CD4-positive, alpha-beta memory T cell (primary cell): ENCODE data around the gene EIF4E. TPM values are rescaled to one million over a fixed set of nuclear protein-coding genes. Genes with fewer than 3 reads are reported as not detected.
A peak's percentile ranks its signal among the peaks of the same experiment; 100 is the strongest.

Experiments used
- CTCF ChIA-PET: fragments of 350-600 bp; sonication (Branson Sonifier 250); formaldehyde crosslinking; loops from one replicate; lab custom pipeline; 2021; ENCODE audit warnings: inconsistent platforms; ENCODE audit not compliant: partially characterized antibody; lab: Charles Lee
- POLR2A ChIA-PET: fragments of 350-600 bp; sonication (Branson Sonifier 250); formaldehyde crosslinking; loops from one replicate; lab custom pipeline; 2021; ENCODE audit not compliant: partially characterized antibody; lab: Charles Lee
- DNase-seq, 5 donors: peaks; one replicate each; pipeline versions ENCODE4 v3.0.0 to v3.0.0-alpha.2; 2020 to 2022; ENCODE audit warnings: mixed read lengths in 1 of 5
- H3K27ac ChIP-seq: one replicate; pipeline ENCODE4 v1.7.0; 2013; ENCODE audit warnings: low read depth, low read length
- H3K27me3 ChIP-seq: 2 replicates; pipeline ENCODE4 v1.7.0; 2013; ENCODE audit warnings: mild to moderate bottlenecking, low read length, moderate library complexity; ENCODE audit not compliant: insufficient read depth
- H3K36me3 ChIP-seq: 2 replicates; pipeline ENCODE4 v1.7.0; 2013; ENCODE audit warnings: mild to moderate bottlenecking, low read length, moderate library complexity; ENCODE audit not compliant: insufficient read depth
- H3K4me1 ChIP-seq: 2 replicates; pipeline ENCODE4 v1.7.0; 2013; ENCODE audit warnings: mild to moderate bottlenecking, low read length, moderate library complexity; ENCODE audit not compliant: insufficient read depth
- H3K4me3 ChIP-seq, 2 donors: one replicate each; pipeline ENCODE4 v1.7.0; 2013; ENCODE audit warnings: low read length in 2 of 2, mild to moderate bottlenecking in 1 of 2
- H3K9me3 ChIP-seq, 2 donors: one replicate each; pipeline ENCODE4 v1.7.0; 2013; ENCODE audit warnings: low read length in 2 of 2, control low read depth in 1 of 2; ENCODE audit not compliant: control insufficient read depth in 1 of 2
- H3K27ac Mint-ChIP-seq, 7 donors: one replicate each; pipeline ENCODE4 v1.8.0; 2020 to 2021; ENCODE audit warnings: mixed read lengths in 7 of 7, mild to moderate bottlenecking in 6 of 7, inconsistent platforms in 3 of 7, moderate library complexity in 3 of 7
- H3K27me3 Mint-ChIP-seq, 2 donors: one replicate each; pipeline ENCODE4 v1.8.0; 2020 to 2021; ENCODE audit warnings: mixed read lengths in 2 of 2
- H3K36me3 Mint-ChIP-seq, 2 donors: one replicate each; pipeline ENCODE4 v1.8.0; 2020 to 2021; ENCODE audit warnings: mixed read lengths in 2 of 2, inconsistent platforms in 1 of 2, mild to moderate bottlenecking in 1 of 2
- H3K4me1 Mint-ChIP-seq, 4 donors: one replicate each; pipeline ENCODE4 v1.8.0; 2020 to 2021; ENCODE audit warnings: mixed read lengths in 4 of 4, mild to moderate bottlenecking in 1 of 4
- H3K4me3 Mint-ChIP-seq, 8 donors: one replicate each; pipeline ENCODE4 v1.8.0; 2020 to 2021; ENCODE audit warnings: mixed read lengths in 8 of 8, mild to moderate bottlenecking in 7 of 8, moderate library complexity in 6 of 8, inconsistent platforms in 3 of 8
- H3K9me3 Mint-ChIP-seq, 8 donors: one replicate each; pipeline ENCODE4 v1.8.0; 2020 to 2021; ENCODE audit warnings: mixed read lengths in 8 of 8, mild to moderate bottlenecking in 5 of 8, inconsistent platforms in 3 of 8, moderate library complexity in 1 of 8
- intact Hi-C: fragments of 100-400 bp; cut with micrococcal nuclease; formaldehyde crosslinking; loops from one replicate; pipeline ENCODE4 v1.15.1; 2023
- polyA plus RNA-seq, 2 donors: library from polyadenylated mRNA; unstranded; fragments of 300-500 nt; fragmentation: Illumina TruSeq; gene quantifications; one replicate each; pipeline ENCODE4 v1.2.3, GENCODE V29; 2021
- total RNA-seq, 2 experiments: library from RNA; stranded (reverse); gene quantifications; one replicate each; pipeline ENCODE4 v1.2.3, GENCODE V29; 2021

The EIF4E gene
- 10 to 100 TPM; 58.2 to 62.5 TPM for total RNA-seq
- polyA plus RNA-seq = 10 to 100 TPM; 71.0 to 93.3 TPM

GRCh38 chr4:98928505-98929340 is at the start of gene EIF4E:
TSS of gene EIF4E (minus strand) at chr4:98929133. CDS start at chr4:98929112, 21 bp downstream.
- ChIA-PET POLR2A (interaction anchor here (0.6 to 3.2 kb wide), 24 partner anchors 8 to 1023 kb away, joined by 3 to 57 read pairs (median 5); partner anchors contain the start of genes ADH5, METAP1, RAP1GDS1 and STPG2), CTCF (interaction anchor here (0.7 to 5.0 kb wide), 19 partner anchors 8 to 1019 kb away, joined by 3 to 38 read pairs (median 4); partner anchors contain the start of genes METAP1 and STPG2)
- H3K4me1 Mint-ChIP-seq = peaks cover 17 to 58% (median 30%) of the 10 kb centered on the region in 4 donors
- peaks cover 0 to 8% (median 0%) of the 10 kb centered on the region in 8 donors for H3K9me3 Mint-ChIP-seq
- H3K4me1 ChIP-seq = peaks cover 33% of the 10 kb centered on the region
- H3K27me3 ChIP-seq = no peaks in the 10 kb centered on the region
- peaks cover 0 to 2% of the 10 kb centered on the region in 2 donors for H3K27me3 Mint-ChIP-seq
- intact Hi-C loops = loop anchor here (1.0 to 5.0 kb wide), 11 partner anchors 67 to 1022 kb away; partner anchors contain the start of genes ADH5, DAPP1, H2AZ1 and LAMTOR3
- peak within 1 kb of the TSS; percentile 92 to 100 (median 98) for H3K4me3 Mint-ChIP-seq
- H3K36me3 ChIP-seq = peaks cover 5% of the 10 kb centered on the region
- H3K36me3 Mint-ChIP-seq = peaks cover 4 to 29% of the 10 kb centered on the region in 2 donors
- peak within 1 kb of the TSS; percentile 66 to 97 for H3K4me3 ChIP-seq
- peak; percentile 97 to 99 (median 98) for DNase-seq
- H3K27ac Mint-ChIP-seq = peak within 1 kb of the TSS; percentile 94 to 99 (median 98)
- no peaks in the 10 kb centered on the region for H3K9me3 ChIP-seq
- peak within 1 kb of the TSS; percentile 82 for H3K27ac ChIP-seq

GRCh38 chr4:98977557-98977956 is 48.6 kb upstream of the EIF4E start:
- Histone ChIP-seq H3K4me1 (no peaks in the 10 kb centered on the region), H3K36me3 (no peaks in the 10 kb centered on the region), H3K27me3 (no peaks in the 10 kb centered on the region), H3K9me3 (no peaks in the 10 kb centered on the region), H3K4me3 (no peak overlapping the region), H3K27ac (no peak overlapping the region)
- Mint-ChIP-seq H3K9me3 (peaks cover 0 to 1% (median 0%) of the 10 kb centered on the region in 8 donors), H3K27me3 (peaks cover 6 to 11% of the 10 kb centered on the region in 2 donors), H3K27ac (no peak overlapping the region), H3K36me3 (no peaks in the 10 kb centered on the region), H3K4me1 (no peaks in the 10 kb centered on the region), H3K4me3 (no peak overlapping the region)
- intact Hi-C loops = no loop called here
- CTCF ChIA-PET = no interaction called here
- POLR2A ChIA-PET = no interaction called here
- DNase-seq = no peak

GRCh38 chr4:98976716-98977115 is 47.8 kb upstream of the EIF4E start:
- Histone ChIP-seq H3K27me3 (no peaks in the 10 kb centered on the region), H3K4me3 (no peak overlapping the region), H3K4me1 (no peaks in the 10 kb centered on the region), H3K27ac (no peak overlapping the region), H3K36me3 (no peaks in the 10 kb centered on the region), H3K9me3 (no peaks in the 10 kb centered on the region)
- DNase-seq = no peak
- Mint-ChIP-seq H3K27ac (no peak overlapping the region), H3K4me1 (no peaks in the 10 kb centered on the region), H3K36me3 (no peaks in the 10 kb centered on the region), H3K4me3 (no peak overlapping the region), H3K9me3 (peaks cover 0 to 1% (median 0%) of the 10 kb centered on the region in 8 donors), H3K27me3 (peaks cover 5 to 11% of the 10 kb centered on the region in 2 donors)
- CTCF ChIA-PET = no interaction called here
- intact Hi-C loops = no loop called here
- POLR2A ChIA-PET = no interaction called here

- no peak overlapping the region for H3K27ac ChIP-seq
- Mint-ChIP-seq H3K9me3 (no peaks in the 10 kb centered on the region), H3K36me3 (no peaks in the 10 kb centered on the region), H3K27ac (no peak overlapping the region), H3K4me1 (no peaks in the 10 kb centered on the region), H3K27me3 (peaks cover 2 to 5% of the 10 kb centered on the region in 2 donors), H3K4me3 (no peak overlapping the region)
- intact Hi-C loops = no loop called here
- H3K36me3 ChIP-seq = no peaks in the 10 kb centered on the region
- no peaks in the 10 kb centered on the region for H3K4me1 ChIP-seq
- ChIA-PET CTCF (no interaction called here), POLR2A (no interaction called here)
- no peak for DNase-seq
- no peaks in the 10 kb centered on the region for H3K27me3 ChIP-seq
- no peak overlapping the region for H3K4me3 ChIP-seq
- no peaks in the 10 kb centered on the region for H3K9me3 ChIP-seq
Observed at GRCh38 chr4:98969878-98970785, 41.2 kb upstream of the EIF4E start.

GRCh38 chr4:98967786-98968329 is 38.9 kb upstream of the EIF4E start:
- Mint-ChIP-seq H3K36me3 (peaks cover 0 to 3% of the 10 kb centered on the region in 2 donors), H3K4me1 (no peaks in the 10 kb centered on the region), H3K27ac (no peak overlapping the region), H3K9me3 (no peaks in the 10 kb centered on the region), H3K27me3 (peaks cover 0 to 5% of the 10 kb centered on the region in 2 donors), H3K4me3 (no peak overlapping the region)
- H3K27me3 ChIP-seq = no peaks in the 10 kb centered on the region
- POLR2A ChIA-PET = no interaction called here
- intact Hi-C loops = no loop called here
- H3K4me1 ChIP-seq = no peaks in the 10 kb centered on the region
- no peak for DNase-seq
- CTCF ChIA-PET = no interaction called here
- no peak overlapping the region for H3K27ac ChIP-seq
- H3K36me3 ChIP-seq = no peaks in the 10 kb centered on the region
- no peak overlapping the region for H3K4me3 ChIP-seq
- H3K9me3 ChIP-seq = no peaks in the 10 kb centered on the region

GRCh38 chr4:98966926-98967325 is 38.0 kb upstream of the EIF4E start:
- ChIA-PET CTCF (interaction anchor here (0.8 kb wide), 1 partner anchor 28 kb away, joined by 3 read pairs; the partner anchor contains the start of gene METAP1), POLR2A (interaction anchor here (1.1 kb wide), 1 partner anchor 10 kb away, joined by 5 read pairs; no protein-coding TSS in a partner anchor)
- no peaks in the 10 kb centered on the region for H3K9me3 Mint-ChIP-seq
- H3K4me1 Mint-ChIP-seq = no peaks in the 10 kb centered on the region
- H3K27ac Mint-ChIP-seq = no peak overlapping the region
- Histone ChIP-seq H3K4me3 (no peak overlapping the region), H3K9me3 (no peaks in the 10 kb centered on the region), H3K27ac (no peak overlapping the region), H3K27me3 (no peaks in the 10 kb centered on the region), H3K36me3 (no peaks in the 10 kb centered on the region), H3K4me1 (no peaks in the 10 kb centered on the region)
- peaks cover 0 to 5% of the 10 kb centered on the region in 2 donors for H3K27me3 Mint-ChIP-seq
- DNase-seq = no peak
- H3K36me3 Mint-ChIP-seq = peaks cover 0 to 3% of the 10 kb centered on the region in 2 donors
- no peak overlapping the region for H3K4me3 Mint-ChIP-seq
- intact Hi-C loops = no loop called here
